ENCODE results near the gene UFSP2. TPM values are rescaled to one million over a fixed set of nuclear protein-coding genes. Genes with fewer than 3 reads are reported as not detected.

Gene UFSP2
- total RNA-seq, 1 experiment from 2014 or later, result 19.0 TPM

- Histone ChIP-seq H3K36me3 (ENCODE audit: insufficient read depth, low read length) (no peaks in the 10 kb centered on the region; the same call in 1 of the 2 replicates), H2AFZ (ENCODE audit: low read length) (no peak overlapping the region)
Measured at GRCh38 chr4:185351691-185352090, 74.1 kb downstream of the UFSP2 start.

More at GRCh38 chr4:185351691-185352090, 74.1 kb downstream of the UFSP2 start:
- no peak for DNase-seq
- no peaks in the 10 kb centered on the region for H4K20me1 ChIP-seq (ENCODE audit: insufficient read depth, low read depth, low read length)
- no peak overlapping the region for H3K9ac ChIP-seq (ENCODE audit: low read length)
- H3K9me2 ChIP-seq (replicated peaks; ENCODE audit: insufficient read depth, low read length), result no peaks in the 10 kb centered on the region
- H3K27me3 ChIP-seq (ENCODE audit: low read length), result no peaks in the 10 kb centered on the region
- H3K4me3 ChIP-seq (ENCODE audit: low read length), result no peak overlapping the region
- H3K9me3 ChIP-seq (ENCODE audit: low read length), result no peaks in the 10 kb centered on the region
- H3K27ac ChIP-seq (ENCODE audit: low read length), result no peak overlapping the region
- no peaks in the 10 kb centered on the region for H3K79me2 ChIP-seq (ENCODE audit: low read length)
- no peak overlapping the region for H3K4me2 ChIP-seq (ENCODE audit: low read depth, low read length, poor library complexity, severe bottlenecking)
- H3K4me1 ChIP-seq (ENCODE audit: low read length), result no peaks in the 10 kb centered on the region

Small RNA genes within 50 kb of the gene (small RNA-seq; reads per million reads assigned to genes)
- not detected for gene RF00019

Other genes with a start within 250 kb of the UFSP2 start
- gene CFAP97, start 222.0 kb downstream of the UFSP2 start, total RNA-seq (2014; rRNA removed; shearing (Covaris generic); ENCODE audit: low replicate concordance), result 15.8 and 44.5 TPM in 2 replicates
- 39.2 and 50.5 TPM in 2 replicates for gene SNX25, start 216.4 kb downstream of the UFSP2 start, total RNA-seq (2014; rRNA removed; shearing (Covaris generic); ENCODE audit: low replicate concordance)
- gene LRP2BP, start 30.0 kb downstream of the UFSP2 start, total RNA-seq (2014; rRNA removed; shearing (Covaris generic); ENCODE audit: low replicate concordance), result 0.26 TPM in 1 of 2 replicates, not detected in the other
- 22.2 and 26.6 TPM in 2 replicates for gene ANKRD37, start 29.1 kb downstream of the UFSP2 start, total RNA-seq (2014; rRNA removed; shearing (Covaris generic); ENCODE audit: low replicate concordance)
- gene CCDC110, start 45.8 kb upstream of the UFSP2 start, total RNA-seq (2014; rRNA removed; shearing (Covaris generic); ENCODE audit: low replicate concordance), result 2.2 TPM in 1 of 2 replicates, not detected in the other
- not detected in 2 replicates for gene PDLIM3, start 109.5 kb upstream of the UFSP2 start, total RNA-seq (2014; rRNA removed; shearing (Covaris generic); ENCODE audit: low replicate concordance)